ENCODE measurements around the gene HACL1.

HACL1 gene

GRCh38 chr3:15595955-15596354, 5.4 kb downstream of the HACL1 start:
- TF ChIP-seq CTCF (IDR thresholded peaks at IDR 0.05): no peak

GRCh38 chr3:15592968-15593367, 8.4 kb downstream of the HACL1 start:
- TF ChIP-seq CTCF (IDR thresholded peaks at IDR 0.05): no peak

DNA sequence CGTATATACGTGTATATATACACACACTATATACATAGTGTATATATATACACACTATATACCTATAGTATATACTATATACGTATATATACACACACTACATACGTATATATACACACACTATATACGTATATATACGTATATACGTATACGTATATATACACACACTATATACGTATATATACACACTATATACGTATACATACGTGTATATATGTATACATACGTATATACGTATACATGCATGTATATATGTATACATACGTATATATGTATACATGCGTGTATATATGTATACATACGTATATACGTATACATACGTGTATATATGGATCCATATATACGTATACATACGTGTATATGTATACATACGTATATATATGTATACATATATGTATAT, 9.4 kb downstream of the HACL1 start:
- no peak for TF ChIP-seq CTCF (IDR thresholded peaks at IDR 0.05)

- no peak for TF ChIP-seq CTCF (IDR thresholded peaks at IDR 0.05)
Observed at GRCh38 chr3:15591242-15591641, 10.1 kb downstream of the HACL1 start.

GRCh38 chr3:15585111-15585845, 16.1 kb downstream of the HACL1 start:
- TF ChIP-seq CTCF (IDR thresholded peaks at IDR 0.05): no peak

DNA sequence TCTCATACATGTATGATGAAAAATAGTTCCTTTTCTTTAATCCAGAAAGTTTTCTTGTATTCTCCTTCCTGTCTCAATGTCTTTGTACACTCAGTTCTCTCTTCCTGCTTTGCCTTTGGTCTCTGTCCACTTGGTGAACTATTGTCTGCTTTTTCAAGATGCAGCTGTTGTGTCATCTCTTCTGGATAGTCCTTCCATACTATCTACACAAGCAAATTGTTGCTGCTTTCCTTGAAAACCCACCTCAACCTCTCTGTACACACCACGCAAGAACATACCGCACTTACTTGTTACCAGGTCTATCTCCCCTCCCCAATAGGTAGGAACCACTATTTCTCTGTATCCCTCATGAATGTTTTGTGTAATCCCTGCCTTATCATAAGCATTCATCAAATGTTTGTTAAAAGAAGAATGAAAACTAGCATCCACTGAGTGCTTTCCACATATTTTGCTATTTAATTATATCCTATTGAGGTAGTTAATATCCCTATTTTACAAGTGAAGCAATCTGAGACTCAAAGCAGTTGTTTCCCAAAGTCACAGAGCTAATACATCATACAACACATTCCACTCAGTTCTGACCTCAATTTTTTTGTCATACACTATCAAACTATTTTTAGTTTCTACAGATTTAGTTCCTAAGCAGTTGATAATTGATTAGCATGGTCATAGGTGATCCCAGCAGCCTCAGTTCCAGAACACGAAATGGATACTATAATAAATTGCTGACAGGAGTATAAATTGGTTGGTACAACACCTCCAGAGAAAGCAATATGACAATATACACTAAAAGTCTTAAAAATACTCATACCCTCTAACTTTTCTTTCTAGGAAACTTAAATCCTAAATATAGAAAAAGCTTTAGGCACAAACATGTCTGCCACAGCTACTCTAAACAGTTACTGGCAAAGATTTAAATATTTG, 19.6 kb downstream of the HACL1 start:
- no peak for TF ChIP-seq CTCF (IDR thresholded peaks at IDR 0.05)

- no peak for TF ChIP-seq CTCF (IDR thresholded peaks at IDR 0.05)
Observed at GRCh38 chr3:15579051-15579450, 22.3 kb downstream of the HACL1 start.

All from LNCAP (cell line).